ENCODE measurements around the gene SPATS2L.

Gene SPATS2L, protein sequence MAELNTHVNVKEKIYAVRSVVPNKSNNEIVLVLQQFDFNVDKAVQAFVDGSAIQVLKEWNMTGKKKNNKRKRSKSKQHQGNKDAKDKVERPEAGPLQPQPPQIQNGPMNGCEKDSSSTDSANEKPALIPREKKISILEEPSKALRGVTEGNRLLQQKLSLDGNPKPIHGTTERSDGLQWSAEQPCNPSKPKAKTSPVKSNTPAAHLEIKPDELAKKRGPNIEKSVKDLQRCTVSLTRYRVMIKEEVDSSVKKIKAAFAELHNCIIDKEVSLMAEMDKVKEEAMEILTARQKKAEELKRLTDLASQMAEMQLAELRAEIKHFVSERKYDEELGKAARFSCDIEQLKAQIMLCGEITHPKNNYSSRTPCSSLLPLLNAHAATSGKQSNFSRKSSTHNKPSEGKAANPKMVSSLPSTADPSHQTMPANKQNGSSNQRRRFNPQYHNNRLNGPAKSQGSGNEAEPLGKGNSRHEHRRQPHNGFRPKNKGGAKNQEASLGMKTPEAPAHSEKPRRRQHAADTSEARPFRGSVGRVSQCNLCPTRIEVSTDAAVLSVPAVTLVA

DNA sequence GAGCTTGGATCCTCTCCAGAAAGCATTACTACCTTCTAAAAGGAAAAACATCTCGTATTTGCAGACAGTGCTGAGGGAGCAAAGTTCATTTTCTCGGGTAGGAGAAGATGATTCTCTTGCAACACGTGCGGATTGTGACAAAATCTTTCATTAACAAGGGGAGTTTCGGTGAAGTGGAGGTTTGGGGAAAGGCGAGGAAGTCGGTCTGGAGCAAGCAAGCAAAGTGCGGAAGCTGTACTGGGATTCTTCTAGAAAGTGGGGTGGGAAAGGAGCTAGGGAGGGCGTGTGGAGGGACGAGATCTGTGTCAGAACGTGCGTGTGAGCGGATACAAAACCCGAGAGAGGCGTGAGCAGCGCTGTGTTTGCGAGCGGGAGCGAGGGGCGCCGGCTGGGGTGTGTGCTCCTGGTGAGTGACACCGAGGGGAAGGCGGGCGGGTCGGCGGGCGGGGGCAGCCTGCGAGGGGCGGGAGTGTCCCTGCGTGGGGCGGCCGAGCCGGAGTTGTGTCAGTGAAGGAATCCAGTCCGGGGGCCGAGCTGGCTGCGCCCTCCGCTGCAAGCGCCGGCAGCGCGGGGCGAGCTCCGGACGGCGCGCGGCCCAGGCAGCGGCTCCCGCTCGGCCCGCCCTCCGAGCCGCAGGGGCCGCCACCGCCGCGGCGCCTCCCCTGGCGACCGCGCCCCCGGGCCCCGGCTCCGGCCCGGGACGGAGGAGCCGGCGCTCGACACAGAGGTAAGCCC lies at the start of gene SPATS2L:
Gene SPATS2L (plus strand): TSS at position 498 of the 735 bp plus-strand sequence. CDS start 82,552 bp downstream, outside the sequence.
- peak; percentile 23 to 58 for DNase-seq

DNA sequence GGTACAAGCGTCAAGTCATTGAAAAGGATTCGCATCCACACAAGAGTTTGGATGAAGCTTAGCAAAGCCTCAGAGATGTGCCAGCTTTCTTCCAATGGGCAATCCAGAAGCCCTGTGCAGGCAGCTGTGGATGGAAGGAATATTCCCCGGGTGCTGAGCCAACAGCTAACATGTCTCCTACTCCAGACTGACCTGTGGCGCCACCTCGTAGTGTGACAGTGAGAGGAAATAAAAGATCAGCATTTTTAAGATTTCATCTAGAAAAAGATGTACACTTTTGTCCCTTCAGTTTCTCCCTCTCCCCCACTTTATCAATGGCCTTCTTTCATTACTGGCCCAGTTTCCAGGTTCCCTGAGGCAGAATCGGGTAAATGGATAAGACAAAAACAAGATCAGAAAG lies 48.9 kb upstream of the SPATS2L start:
- DNase-seq, result no peak

DNA sequence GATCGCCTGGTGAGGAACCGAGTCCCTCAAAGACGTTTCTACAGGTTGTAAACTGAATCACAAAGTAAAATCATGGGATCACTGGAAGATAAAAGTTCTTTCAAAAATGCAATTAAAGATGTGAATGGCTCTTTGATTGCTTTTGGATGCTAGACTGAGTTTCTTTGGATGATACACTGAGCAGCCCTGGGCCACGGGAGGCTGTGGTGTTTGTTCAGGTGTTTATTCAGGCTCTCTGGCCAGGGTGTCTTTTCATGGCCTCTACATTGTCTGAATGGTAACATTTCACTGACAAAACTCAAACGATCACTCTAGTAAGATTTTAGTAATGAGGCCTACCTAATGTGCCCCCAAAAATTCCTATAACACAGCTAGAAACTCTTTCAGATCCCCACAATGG lies 48.4 kb upstream of the SPATS2L start:
- DNase-seq, result no peak

DNA sequence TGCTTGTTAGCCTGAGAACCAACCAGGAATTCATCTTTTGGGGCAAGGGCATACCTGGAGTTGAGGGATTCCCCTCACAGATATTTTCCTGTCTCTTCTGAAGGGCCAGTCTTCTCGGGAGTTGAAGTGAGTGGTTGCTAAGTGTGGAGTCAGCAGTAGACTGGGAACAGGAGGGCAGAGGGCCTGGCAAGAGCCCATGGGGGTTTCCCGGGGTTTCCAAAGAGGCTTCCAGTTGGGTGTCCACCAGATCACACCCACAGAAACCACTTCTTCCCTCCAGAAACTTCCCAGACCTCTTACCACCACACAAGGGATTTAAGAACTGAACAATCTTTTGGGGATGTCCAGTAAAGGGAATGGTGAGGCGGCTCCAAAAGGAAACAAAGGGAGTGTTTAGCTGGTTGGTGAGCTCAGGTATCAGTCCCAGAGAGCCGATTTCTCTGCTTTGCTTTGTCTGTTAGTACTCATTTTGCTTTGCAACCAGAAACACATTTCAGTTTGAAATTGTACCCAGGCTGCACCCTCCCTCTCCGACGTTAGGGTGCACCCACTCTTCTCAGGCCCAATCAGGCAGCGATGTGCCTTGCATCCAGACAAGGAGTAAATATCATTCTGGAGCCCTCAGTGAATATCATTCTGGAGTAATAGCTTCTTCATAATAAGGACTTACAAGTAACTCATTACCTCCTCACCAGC lies 47.5 kb upstream of the SPATS2L start:
- DNase-seq, result no peak

DNA sequence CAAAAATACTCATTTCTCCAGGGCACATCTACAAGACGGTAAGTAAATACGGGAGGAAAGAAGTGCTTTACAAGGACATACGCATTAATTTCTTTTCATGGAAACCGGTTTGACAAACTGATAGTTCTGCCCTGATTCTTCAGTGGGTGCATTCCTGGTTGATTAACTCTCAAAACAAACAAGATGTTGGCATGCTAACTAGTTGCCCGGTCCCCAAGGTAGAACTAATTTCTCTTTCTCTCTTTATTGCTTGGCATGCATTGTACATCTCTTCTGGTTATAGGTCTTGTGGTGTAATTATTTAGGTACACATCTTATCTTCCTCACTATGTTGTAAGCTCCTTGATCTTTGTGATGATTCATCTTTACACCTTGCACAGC lies 46.9 kb upstream of the SPATS2L start:
- no peak for DNase-seq

DNA sequence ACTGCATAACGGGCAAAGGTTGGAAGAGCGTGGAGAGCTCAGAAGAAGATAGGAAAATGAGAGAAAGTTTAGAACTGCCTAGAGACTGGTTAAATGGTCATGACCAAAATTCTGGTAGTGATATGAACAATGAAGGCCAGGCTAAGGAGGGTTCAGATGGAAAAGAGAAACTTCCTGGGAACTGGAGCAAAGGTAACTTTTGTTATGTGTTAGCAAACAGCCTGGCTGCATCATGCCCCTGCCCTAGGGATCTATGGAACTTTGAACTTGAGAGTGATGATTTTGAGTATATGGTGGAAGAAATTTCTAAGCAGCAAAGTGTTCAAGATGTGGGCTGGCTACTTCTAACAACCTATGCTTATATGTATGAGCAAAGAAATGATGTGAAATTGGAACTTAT lies 44.4 kb upstream of the SPATS2L start:
- no peak for DNase-seq

DNA sequence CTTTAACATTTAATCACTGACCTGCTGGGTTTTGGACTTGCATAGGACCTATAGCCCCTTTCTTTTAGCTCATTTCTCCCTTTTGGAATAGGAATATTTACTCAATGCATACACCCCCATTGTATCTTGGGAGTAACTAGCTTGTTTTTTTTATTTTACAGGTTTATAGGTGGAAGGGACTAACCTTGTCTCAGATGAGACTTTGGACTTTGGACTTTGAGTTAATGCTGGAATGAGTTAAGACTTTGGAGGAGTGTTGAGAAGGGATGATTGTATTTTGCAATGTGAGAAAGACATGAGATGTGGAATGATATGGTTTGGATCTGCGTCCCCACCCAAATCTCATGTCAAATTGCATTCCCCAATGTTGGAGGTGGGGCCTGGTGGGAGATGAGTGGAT lies 43.2 kb upstream of the SPATS2L start:
- no peak for DNase-seq

DNA sequence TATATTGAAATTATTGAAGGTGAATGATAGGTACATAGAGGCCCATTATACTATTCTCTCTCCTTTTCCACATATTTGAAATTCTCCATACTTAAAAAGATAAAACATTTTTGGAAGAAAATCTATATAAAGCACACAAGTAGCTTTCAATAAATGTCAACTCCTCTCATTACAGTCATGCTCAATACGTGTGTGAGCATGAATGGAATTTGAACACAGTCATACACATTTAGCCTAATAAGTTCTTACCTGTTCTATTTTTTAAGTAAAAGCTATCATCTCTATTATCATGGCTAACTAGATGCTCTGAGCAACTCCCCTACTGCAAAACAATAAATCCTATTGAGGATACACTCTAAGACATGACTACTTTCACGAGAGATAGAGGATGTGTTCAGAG lies 41.9 kb upstream of the SPATS2L start:
- no peak for DNase-seq

DNA sequence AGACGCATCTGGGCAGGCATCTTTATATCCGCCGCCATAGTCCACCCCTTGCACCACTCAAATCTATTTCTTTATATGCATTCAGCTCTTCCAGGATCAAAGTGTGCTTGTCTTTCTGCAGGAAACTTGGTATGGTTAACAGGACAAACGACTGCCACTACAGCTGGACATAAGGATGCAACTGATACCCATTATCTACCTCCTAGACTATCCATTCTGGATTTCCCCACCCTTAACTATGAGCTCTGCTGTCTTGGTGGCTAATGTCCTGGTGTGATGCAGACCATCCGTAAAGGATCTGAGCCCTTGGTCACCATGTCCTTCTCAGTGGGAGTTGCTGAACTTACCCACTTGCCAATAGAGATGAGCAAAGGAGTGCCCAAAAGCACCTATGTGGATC lies 40.1 kb upstream of the SPATS2L start:
- no peak for DNase-seq

DNA sequence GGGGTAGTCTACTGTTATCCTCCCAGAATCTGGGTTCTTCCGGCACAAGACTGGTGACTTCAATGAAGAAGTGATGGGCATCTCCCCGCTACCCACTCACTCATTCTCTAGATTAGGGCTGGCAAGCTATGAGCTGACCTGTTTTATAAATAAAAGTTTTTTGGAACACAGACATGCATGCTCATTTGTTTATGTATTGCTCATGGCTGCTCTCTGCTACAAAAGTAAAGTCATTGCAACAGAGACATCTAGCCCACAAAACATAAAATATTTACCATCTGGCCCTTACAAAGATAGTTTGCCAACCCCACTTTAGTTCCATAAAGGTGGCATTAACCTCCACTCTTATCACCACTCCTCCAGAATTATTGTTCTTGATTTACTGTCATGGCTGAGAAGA lies 39.1 kb upstream of the SPATS2L start:
- DNase-seq, result no peak

DNA sequence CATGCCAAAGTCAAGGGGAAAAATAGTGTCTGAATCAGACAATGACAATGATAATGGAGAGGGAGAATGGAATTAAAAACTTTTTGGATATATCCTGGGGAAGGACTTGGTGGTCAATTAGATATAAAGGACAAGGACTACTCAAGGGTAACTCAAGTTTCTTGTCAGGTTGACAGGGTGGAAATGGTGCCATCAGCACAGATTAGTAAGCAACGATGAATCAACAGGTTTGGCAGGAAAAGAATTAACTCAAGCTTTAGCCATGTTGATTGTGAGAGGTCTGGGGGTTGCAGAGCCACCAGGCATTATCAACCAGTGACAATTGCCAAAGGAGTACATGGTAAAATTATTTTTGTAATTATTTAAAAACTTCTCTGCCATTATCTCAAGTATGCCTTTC lies 35.8 kb upstream of the SPATS2L start:
- no peak for DNase-seq

DNA sequence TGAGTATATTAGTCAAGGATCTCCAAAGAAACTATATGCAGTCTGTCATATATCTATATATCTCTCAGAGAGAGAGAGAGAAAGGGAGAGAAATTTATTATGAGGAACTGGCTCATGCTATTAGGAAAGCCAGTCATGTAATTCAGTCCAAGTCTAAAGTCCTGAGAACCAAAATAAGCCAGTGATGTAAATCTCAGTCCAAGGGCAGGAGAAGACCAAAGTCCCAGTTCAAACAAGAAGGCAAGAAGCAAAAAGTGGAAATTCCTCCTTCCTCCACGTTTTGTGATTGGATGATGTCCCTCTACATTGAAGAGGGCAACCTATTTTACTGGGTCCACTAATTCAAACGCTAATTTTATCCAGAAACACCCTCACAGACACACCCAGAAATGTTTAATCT lies 34.2 kb upstream of the SPATS2L start:
- DNase-seq, result no peak

DNA sequence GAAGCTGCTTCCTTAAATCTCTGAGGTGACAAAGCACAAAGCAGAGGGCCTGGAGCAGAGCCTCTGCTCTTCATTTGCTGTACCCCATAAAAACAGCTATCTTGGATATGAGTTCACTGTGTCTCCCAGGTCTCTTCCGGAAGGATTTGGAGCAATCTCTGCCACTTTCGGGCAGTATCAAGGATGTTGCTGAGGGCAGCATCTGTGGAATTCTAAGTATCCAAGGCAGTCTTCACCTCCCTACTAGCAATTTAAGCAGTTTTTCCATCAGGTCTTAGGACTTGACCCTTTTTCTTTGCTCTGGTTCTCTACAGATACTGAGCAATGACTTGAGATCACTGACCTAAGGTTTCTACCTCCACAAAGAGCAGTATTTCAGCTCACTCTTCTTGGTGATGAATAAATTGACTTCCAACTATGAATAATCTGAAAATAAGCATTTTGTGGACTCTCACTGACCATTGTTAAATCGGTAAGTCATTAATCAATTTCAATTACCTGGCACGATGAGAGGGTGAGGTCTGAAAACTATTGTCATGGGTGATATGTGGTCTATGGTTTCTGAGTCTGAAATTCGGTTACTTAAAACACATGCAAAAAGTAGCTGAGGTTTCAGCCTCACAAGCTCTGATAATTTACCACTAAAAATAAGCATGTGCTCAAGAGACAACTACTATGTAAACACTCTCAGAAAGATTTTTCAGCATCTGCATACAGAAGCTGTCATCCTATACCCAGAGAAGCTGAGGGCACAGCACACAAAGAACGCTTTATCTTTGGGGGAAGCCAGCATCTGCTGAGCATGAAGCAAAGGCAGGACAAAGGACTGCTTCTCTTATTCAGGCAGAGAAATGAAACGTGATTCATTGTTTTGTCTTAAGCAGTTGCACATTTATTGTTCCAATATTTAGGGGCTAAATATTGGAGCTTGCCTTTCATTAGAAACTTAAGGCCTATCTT lies 32.1 kb upstream of the SPATS2L start:
- DNase-seq, result no peak

DNA sequence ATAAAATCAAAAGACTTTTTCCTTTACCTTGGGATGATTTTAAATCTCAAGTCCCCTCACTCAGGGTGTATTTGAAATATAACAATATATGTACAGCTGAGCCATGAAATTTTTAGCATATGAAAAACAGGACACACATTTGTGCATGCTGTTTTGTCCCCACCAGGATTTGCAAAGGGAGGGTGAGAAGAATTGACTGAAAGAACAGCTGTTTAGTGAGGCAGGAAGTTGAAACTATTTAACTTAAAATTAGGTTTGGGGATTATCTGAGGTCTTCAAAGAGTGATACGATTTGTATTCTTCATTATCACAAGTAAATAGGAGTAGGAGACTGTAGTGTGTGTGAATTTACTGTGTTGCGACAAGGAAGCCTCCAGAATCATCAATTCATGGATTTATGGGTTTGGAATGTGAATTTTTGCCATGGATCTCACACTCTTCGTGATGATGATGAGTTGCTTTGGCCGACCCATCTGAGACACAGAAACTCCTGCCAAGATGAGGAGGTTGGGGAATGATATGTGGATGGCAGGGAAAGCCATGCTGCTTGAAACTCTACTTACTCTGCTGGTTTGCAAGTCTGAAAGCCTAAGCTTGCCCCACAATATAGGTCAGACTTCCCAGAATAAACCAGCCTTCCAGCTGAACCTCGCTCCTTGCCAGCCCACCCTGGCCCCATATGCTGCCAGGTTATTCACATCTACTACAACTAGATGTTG lies 31.0 kb upstream of the SPATS2L start:
- DNase-seq, result no peak

DNA sequence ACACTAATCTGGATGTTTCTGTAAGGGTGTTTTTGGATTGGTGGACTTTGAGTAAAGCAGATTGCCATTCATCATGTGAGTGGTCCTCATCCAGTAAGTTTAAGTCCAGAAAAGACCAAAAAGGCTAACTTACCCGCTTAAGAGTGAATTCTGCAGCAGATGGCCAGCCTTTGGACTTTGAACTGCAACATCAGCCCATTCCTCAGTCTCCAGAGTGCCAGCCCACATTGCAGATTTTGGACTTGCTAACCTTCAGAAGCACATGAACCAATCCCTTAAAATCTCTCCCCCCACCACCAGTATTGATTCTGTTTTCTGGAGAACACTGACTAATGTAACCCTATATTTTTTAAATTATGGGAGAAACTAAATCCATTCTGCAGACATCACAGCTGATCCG lies 30.0 kb upstream of the SPATS2L start:
- DNase-seq, result no peak

DNA sequence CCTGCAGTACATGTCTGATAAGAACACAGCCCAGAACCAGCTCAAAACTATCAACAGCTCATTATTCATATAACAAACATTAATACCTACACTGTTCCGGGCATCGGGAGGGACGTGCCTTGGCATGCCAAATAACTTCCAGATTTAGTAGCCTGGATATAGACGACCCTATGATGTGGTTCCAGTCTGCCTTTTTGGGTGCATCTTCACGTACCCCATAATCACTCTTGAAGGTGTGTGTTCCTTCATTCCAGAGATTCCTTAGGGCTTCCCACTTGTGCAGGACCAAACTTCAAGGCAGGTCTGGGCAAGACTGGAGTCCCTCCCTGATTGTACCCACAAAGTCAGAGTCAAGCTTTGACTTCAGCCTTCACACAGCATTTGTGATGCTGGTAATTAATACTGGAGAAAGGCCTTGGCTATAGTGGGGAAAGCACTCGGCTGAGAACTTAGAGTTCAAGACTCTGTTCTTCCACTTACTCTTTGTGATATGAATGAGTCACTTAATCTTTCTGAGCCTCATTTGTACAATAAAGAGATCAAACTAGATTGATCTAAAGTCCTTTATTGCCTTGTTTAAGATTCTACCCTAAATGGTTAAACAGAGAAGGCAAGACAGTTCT lies 27.7 kb upstream of the SPATS2L start:
- no peak for DNase-seq

DNA sequence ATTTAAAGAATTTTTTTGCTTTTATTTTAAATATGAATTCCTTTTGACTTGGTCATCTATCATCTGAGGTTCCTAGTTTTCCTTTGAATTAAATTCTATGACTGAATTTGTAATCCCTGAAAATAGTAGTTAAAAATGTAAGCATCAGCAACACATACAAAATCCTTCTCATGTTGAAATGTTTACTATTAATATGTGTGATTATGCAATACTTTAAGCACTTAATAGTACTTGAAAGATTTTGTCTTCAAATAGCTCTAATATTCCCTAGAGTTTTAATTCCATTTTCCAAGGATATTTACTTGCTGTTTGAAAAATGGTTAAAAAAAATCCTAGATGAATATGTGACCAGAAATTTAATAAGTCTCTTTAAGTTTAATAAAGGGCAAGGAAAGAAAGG lies 26.6 kb upstream of the SPATS2L start:
- no peak for DNase-seq

DNA sequence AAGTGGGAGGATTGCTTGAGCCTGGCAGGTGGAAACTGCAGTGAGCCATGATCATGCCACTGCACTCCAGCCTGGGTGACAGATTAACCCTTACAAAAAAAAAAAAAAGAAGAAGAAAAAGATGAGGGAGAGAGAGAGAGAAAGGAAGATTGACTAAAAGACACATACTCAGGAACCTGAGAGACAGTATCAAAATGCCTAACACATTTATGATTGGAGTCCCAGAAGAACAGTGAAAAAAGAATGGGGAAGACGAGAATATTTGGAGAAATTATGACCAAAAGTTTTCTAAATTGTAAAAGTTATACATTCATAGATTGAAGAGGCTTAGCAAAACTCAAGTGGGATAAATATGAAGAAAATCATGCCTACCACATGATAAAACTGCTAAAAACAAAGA lies 19.9 kb upstream of the SPATS2L start:
- no peak for DNase-seq

DNA sequence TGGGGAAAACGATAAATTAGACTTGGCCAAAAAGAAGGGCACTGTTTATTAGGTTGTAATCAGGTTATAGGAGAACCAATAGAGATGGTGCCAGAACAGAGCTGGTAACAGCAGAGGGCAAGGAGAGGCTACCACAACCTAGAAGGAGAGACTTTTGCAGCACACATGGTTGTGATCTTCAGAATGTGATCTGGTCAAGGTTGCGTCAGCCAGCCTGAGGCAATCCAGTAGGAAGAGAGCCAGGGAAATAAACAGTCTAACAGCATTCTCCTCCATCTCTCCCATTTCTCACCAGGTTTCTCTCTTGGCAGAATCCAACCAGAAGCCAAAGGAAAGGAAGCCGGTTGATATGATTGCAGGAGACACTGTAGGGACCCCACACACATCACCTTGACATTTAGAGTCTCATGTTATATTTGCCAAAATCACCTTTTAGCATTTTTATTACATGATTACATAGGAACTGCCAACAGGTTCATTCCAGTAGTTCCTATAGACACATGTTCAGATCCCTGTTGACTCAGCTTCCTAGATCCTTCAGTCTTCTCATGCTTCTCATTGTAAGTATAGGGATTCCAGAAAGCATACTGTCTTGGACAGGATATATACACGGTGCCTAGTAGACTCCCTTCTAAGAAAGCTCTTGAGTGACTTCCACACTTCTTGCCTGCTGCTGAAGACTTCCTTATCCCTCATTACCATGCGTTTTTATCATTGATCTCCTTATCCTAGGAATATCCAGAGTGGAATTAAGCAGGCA lies 17.6 kb upstream of the SPATS2L start:
- no peak for DNase-seq

DNA sequence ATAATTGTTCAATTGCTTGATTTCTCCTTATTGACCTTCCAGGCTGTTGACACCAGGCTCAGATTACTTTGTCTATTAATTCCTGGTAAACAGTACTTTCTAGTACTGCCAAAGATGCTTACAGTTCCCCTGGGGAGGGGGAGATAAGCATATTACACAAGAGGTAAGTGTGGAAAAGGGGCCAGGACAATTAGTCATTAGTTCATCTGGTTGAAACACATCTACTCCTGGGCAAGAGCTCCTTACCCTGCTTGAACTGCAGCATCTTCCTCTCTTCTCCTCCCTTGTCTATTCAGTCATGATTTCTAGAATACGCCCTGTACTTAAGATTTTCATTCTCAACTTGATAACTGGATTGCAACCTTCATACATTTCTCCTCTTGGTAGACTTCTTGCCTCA lies 10.4 kb upstream of the SPATS2L start:
- DNase-seq, result no peak
